Testis (tissue), 2 donors: ENCODE measurements around the gene EXOSC3.

Source experiments
- CTCF ChIP-seq, 3 experiments: fragments of 450-650 bp in 2 of 3; fragments of 200-600 bp in 1 of 3; sonication (generic) in 1 of 3; IDR thresholded peaks; one replicate each; pipeline ENCODE4 v1.5.1; 2016 to 2019; ENCODE audit warnings: antibody characterized with exemption in 3 of 3, mild to moderate bottlenecking in 2 of 3, moderate library complexity in 1 of 3
- POLR2A ChIP-seq: fragments of 450-650 bp; IDR thresholded peaks from one replicate; pipeline ENCODE4 v1.6.1; 2017; ENCODE audit warnings: antibody characterized with exemption, mild to moderate bottlenecking, moderate library complexity

- TF ChIP-seq CTCF (IDR thresholded peaks at IDR 0.05) = no peak
- TF ChIP-seq POLR2A = peak; percentile 18
Observed at GRCh38 chr9:37752642-37753488, 32.0 kb downstream of the EXOSC3 start.
